HepG2 (cell line): ENCODE data around the gene APBB2.

Experiments used
- CBX1 ChIP-seq: IDR thresholded peaks from one replicate; pipeline ENCODE4 v1.6.1; 2016; ENCODE audit warnings: antibody characterized with exemption, low read depth
- NBN ChIP-seq: fragments of 450-650 bp; conservative IDR thresholded peaks from 2 replicates; pipeline ENCODE4 v1.6.1; 2017
- TAF1 ChIP-seq: sonication (generic); formaldehyde crosslinking; IDR thresholded peaks from 2 replicates; pipeline ENCODE4 v1.4.0; 2020; ENCODE audit warnings: missing genetic modification reagents
- ZNF558 ChIP-seq: sonication (generic); formaldehyde crosslinking; IDR thresholded peaks from 2 replicates; pipeline ENCODE4 v1.9.0; 2022; ENCODE audit warnings: mild to moderate bottlenecking, missing genetic modification reagents, borderline replicate concordance
- ZNF607 ChIP-seq: sonication (generic); formaldehyde crosslinking; IDR thresholded peaks from 2 replicates; pipeline ENCODE4 v1.5.1; 2020; ENCODE audit warnings: missing genetic modification reagents, mild to moderate bottlenecking, borderline replicate concordance
- TF ChIP-seq, protein P1 (sequence below): sonication (generic); formaldehyde crosslinking; IDR thresholded peaks from 2 replicates; pipeline ENCODE4 v1.5.0; 2020; ENCODE audit warnings: mild to moderate bottlenecking, missing genetic modification reagents, moderate library complexity

DNA sequence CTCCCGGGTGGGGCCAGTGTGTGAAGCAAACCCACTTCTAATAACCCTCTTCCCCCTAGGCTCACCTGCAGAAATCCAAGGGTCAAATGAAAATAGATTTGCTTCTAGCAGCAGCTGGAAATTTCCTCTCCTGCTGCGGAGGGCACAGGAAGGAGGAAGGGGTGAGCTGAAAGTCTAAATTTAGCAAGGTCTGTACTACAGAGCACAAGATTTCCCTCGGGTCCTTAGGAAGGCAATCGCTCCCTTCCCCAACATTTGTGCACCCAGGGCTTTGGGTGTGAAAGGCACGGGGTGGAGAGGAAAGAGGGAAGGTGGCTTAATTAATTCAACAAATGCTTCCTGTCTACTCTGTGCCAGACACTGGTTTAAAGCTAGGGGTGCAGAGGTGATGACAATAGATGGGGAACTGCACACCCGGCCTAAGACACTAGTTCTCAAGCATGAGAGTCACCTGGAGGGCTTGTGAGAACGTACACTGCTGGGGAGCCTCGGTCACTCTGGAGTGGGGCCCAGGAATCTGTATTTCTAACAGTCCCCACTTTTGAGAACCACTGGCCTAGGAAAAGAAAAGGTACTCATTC lies 260.2 kb downstream of the APBB2 start:
- TF ChIP-seq, protein P1, sequence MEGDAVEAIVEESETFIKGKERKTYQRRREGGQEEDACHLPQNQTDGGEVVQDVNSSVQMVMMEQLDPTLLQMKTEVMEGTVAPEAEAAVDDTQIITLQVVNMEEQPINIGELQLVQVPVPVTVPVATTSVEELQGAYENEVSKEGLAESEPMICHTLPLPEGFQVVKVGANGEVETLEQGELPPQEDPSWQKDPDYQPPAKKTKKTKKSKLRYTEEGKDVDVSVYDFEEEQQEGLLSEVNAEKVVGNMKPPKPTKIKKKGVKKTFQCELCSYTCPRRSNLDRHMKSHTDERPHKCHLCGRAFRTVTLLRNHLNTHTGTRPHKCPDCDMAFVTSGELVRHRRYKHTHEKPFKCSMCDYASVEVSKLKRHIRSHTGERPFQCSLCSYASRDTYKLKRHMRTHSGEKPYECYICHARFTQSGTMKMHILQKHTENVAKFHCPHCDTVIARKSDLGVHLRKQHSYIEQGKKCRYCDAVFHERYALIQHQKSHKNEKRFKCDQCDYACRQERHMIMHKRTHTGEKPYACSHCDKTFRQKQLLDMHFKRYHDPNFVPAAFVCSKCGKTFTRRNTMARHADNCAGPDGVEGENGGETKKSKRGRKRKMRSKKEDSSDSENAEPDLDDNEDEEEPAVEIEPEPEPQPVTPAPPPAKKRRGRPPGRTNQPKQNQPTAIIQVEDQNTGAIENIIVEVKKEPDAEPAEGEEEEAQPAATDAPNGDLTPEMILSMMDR (CRISPR knock-in tag), result no peak
- TF ChIP-seq CBX1 (no peak), TAF1 (CRISPR knock-in tag) (no peak), ZNF558 (CRISPR knock-in tag) (no peak), ZNF607 (CRISPR knock-in tag) (no peak), NBN (no peak)
